NB4 (cell line): ENCODE results near the gene ZC3H7A.

Experiments
- MYC ChIP-seq: IDR thresholded peaks from 2 replicates; pipeline ENCODE4 v1.6.1; 2011; ENCODE audit warnings: low read depth, low read length
- POLR2A ChIP-seq: IDR thresholded peaks from 2 replicates; pipeline ENCODE4 v1.6.1; 2011; ENCODE audit warnings: mild to moderate bottlenecking; ENCODE audit not compliant: insufficient read length; ENCODE audit errors: extremely low read depth
- TF ChIP-seq, protein P1 (sequence below): IDR thresholded peaks from one replicate; pipeline ENCODE4 v1.5.1; 2012; ENCODE audit warnings: low read depth, low read length

DNA sequence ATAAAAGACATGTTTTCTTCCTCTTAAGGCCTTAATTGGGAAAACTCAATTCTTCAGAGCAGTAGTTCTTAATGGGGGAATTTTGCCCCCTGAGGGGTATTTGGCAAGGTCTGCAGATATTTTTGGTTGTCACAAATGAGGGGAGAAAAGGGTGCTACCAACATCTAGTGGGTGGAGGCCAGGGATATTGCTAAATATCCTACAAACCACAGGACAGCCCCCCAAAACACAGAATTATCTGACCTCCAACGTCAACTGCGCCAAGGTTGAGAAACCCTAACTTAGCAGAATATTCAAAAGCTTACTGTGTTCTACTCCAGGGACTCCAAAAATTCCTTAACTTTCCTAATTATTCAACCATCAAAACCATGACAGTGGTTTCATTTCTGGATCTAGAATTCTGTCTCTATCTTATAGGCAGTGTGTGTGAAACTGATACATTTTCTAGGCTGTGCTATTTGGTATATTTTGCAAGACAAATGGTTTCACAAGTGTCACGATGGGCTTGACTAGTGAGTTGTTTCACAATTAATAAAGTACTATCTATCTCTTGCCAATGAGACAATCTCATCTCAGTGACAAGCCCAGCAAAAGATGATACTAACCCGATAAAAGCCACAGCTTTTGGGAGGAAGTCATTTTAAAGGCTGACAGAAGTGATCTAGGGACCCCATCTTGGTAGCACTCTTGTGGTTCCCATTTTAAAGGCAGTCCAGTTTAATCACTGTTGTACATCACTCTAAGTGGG lies 69.1 kb downstream of the ZC3H7A start:
- TF ChIP-seq, protein P1, sequence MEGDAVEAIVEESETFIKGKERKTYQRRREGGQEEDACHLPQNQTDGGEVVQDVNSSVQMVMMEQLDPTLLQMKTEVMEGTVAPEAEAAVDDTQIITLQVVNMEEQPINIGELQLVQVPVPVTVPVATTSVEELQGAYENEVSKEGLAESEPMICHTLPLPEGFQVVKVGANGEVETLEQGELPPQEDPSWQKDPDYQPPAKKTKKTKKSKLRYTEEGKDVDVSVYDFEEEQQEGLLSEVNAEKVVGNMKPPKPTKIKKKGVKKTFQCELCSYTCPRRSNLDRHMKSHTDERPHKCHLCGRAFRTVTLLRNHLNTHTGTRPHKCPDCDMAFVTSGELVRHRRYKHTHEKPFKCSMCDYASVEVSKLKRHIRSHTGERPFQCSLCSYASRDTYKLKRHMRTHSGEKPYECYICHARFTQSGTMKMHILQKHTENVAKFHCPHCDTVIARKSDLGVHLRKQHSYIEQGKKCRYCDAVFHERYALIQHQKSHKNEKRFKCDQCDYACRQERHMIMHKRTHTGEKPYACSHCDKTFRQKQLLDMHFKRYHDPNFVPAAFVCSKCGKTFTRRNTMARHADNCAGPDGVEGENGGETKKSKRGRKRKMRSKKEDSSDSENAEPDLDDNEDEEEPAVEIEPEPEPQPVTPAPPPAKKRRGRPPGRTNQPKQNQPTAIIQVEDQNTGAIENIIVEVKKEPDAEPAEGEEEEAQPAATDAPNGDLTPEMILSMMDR: no peak
- TF ChIP-seq POLR2A (no peak), MYC (no peak)
